HG02938 (cell line): Measurements from ENCODE around the gene NCOA1.
A peak's percentile ranks its signal among the peaks of the same experiment; 100 is the strongest.
"Not testable (repeated sequence)": the region's sequence is repeated elsewhere in the genome, so short reads cannot be mapped to it uniquely, and the experiment has no call there.

Experiments used
- ATAC-seq: cut with Tn5 transposase; IDR thresholded peaks from one replicate; pipeline ENCODE4 v1.9.1; 2021; ENCODE audit warnings: mild to moderate bottlenecking, moderate library complexity; ENCODE audit not compliant: unreplicated experiment

NCOA1 gene

GRCh38 chr2:24505534-24506275 lies 14.7 kb downstream of the NCOA1 start:
- ATAC-seq, result no peak

DNA sequence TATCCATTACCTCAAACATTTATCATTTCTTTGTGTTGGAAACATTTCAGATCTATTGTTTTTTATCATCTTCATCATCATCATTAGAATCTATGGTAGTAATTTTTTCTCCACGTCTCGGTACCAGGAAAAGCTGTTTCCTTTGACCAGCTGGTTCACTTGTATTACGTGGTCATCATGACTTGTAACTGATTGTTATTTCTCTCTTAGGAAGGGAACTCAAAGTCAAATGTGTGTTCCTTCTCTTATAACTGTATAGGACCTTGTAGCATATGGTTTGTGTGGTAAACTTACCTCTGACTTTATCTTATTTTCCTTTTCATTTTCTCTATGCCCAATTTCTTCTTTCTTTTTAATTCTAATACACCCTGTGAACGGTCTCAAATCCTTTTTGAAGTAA lies 16.5 kb downstream of the NCOA1 start:
- ATAC-seq, result no peak

GRCh38 chr2:24508878-24509277 lies 17.8 kb downstream of the NCOA1 start:
- ATAC-seq, result no peak

DNA sequence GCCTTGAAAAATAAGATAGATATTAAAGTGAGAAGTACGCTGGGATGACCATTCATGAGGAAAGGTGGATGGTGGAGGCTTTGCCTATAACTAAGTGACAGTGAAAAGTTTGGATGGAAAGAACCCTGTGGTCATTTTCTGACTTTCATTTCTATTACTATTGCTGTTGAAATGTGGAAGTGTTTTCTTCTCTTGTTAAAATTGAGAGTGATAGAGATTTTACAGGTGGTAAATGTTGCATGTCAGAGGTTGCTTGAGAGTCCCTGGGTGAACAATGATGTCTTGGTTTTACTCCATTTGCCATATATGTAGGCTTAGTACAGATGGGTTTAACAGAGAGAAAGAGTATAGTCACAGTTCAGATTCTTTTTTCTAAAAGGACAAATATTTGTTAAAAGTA lies 18.4 kb downstream of the NCOA1 start:
- ATAC-seq, result peak; percentile 85

DNA sequence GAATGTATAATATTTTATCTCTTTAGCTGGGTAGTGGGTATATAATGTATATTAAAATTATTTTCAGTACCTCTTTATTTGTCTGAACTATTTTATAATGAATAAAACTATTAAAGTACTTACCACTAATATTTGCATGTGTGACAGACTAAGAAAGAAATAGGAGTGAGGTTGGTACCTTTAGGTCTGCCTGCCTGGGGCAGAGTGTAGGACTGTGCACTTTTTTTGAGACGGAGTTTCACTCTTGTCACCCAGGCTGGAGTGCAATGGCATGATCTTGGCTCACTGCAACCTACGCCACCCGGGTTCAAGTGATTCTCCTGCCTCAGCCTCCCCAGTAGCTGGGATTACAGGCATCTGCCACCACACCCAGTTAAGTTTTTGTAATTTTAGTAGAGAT lies 18.8 kb downstream of the NCOA1 start:
- peak; percentile 52 for ATAC-seq

- ATAC-seq, result no peak
These were observed 19.7 kb downstream of the NCOA1 start for GRCh38 chr2:24510771-24511170.

- ATAC-seq, result no peak
These were observed 20.1 kb downstream of the NCOA1 start for GRCh38 chr2:24511198-24511597.

GRCh38 chr2:24511894-24512293 lies 20.8 kb downstream of the NCOA1 start:
- ATAC-seq, result no peak

DNA sequence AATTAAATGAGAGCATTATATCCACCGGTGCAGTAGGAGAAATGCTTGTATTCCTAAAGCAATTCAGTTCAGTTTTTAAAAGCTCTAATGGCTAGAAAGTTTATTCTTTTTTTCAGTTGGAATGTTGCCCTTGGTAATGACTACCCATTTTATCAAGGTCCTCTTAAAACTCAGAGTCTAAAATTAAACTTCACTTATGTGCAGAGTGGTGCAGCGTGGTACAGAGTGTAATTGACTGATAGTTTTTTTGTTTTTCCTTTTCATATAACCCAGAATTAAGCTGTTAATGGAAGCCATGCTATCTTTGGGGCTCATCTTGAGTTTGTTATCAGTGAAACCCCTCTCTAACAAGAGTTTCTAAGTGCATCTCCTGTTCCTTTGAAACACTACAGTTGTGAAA lies 21.4 kb downstream of the NCOA1 start:
- no peak for ATAC-seq

- no peak for ATAC-seq
These were observed 21.8 kb downstream of the NCOA1 start for GRCh38 chr2:24512831-24513230.

DNA sequence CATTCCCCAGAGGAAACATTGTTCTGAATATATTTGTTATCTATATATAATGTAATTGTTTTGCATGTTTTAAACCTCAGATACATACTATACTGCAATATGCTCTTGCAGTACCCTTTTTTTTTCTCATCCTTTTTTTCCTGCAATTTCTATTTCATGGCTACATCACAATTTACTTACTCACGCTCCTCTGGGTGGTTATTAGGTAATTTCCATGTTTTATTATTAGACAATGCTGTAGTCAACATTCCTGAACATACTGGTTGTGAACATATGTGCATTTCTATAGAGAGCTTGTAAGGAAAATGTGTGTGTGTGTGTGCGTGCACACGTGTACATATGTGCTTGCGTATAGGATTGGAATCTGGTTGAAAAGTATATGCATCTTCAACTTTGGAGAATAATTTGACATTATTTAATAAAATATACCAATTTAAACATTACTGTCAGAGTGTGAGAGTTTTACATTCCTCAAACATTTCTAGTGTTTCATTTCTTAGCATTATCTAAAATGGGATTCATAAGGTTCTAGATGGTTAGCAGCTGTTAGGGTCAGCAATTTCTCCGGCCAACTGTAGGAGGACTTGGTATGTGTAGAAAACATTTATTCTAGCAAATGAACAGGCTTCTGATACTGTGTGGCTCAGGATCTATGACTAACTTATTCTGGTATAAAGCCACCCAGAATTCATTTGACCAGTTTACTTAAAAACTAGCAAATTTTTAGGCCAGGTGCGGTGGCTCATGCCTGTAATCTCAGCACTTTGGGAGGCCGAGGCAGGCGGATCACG lies 22.4 kb downstream of the NCOA1 start:
- ATAC-seq, result no peak

DNA sequence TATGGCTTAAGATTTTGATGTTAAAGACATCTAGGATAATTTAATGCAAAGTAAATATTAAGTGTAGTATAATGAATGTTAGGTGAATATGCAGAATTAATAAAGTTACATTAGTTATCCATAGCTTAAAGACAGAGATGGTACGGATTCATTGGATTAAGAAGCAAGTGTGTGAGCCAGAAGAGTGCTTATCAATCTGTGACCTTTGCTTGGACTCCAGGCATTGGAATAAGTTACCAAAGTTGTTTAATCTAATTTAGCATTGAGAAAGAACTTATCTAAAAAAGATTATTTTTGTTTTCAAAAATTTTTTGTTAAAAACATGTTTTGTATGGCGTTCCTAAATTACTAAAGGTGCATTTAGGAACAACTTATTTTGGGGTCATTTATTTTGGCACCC lies 23.8 kb downstream of the NCOA1 start:
- no peak for ATAC-seq

DNA sequence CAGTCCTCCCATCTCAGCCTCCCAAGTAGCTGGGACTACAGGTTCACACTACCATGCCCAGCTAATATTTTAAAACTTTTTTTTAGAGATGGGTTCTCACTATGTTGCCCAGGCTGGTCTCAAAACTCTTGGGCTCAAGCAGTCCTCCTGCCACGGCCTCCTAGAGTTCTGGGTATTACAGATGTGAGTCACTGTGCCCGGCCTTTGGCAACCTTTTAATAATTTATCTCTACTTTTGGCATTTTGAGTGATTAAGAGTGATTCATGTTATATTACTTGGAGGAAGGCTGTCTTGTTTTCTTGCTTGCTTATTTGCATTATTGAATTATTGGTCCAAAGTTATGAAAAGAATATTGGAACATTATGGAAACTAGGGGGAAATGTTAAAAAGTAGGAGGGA lies 24.3 kb downstream of the NCOA1 start:
- no peak for ATAC-seq

GRCh38 chr2:24515831-24516230 lies 24.8 kb downstream of the NCOA1 start:
- no peak for ATAC-seq

DNA sequence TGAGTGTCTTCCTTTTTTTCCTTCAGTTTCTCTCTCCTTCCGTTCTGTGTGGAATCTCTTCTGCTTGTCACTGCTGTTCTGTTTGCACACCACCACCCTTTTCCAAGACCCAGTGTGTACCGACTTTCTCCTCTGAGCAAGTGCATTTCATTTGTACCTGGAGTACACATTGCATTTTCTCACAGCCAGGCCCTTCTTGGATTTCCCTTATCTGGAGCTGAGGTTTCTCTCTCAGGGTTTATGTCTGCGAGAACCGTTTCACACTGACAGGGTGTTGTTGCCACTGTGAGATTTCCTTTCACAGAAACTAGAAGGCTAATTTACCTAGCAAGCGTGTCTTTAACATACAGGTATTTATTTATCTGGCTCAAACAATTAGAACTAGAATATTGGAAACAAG lies 26.2 kb downstream of the NCOA1 start:
- ATAC-seq, result no peak

GRCh38 chr2:24520175-24520574 lies 29.1 kb downstream of the NCOA1 start:
- no peak for ATAC-seq

- ATAC-seq, result no peak
These were observed 30.3 kb downstream of the NCOA1 start for GRCh38 chr2:24521162-24521857.

DNA sequence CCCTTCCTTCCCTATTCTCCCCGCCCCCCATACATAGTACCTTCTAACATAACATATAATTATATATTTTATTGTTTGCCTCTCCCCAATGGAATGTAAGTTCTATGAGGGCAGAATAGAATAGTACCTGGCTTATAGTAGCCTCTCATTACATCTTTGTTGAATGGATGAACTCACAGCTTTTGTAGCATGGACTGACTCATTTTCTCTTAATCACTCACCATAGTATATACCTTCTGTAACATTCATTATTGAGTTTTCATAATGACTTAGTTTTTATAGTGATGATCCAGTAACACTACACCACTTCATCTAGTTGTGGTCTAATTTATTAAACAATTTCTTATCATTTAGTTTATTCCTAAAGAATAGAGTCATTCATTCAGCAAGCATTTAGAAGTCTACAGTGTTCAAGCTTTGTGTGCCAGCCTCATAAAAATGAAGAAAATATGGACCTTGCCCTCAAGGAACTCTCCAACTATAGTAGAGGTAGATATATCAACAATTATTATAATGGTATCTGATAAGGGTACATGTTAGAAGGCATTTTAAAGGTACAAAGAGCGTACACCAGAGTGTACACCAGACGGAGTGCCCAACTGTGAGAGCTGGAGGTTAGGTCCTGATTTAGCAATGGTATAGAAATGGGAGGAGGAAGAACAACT lies 31.1 kb downstream of the NCOA1 start:
- no peak for ATAC-seq

DNA sequence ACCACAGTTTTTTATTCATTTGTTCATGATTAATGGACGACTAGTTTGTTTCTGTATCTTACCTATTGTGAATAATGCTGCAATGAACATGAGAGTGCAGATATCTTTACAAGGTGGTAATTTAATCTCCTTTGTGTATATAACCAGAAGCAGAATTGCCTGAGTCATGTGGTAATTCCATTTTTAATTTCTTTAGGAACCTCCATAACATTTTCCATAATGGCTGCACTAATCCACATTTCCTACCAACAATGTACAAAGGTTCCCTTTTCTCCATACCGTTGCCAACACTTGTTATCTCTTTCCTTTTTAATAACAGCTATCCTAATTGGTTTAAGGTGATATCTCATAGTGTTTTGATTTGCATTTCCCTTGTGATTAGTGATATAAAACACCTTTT lies 36.5 kb downstream of the NCOA1 start:
- ATAC-seq, result no peak

DNA sequence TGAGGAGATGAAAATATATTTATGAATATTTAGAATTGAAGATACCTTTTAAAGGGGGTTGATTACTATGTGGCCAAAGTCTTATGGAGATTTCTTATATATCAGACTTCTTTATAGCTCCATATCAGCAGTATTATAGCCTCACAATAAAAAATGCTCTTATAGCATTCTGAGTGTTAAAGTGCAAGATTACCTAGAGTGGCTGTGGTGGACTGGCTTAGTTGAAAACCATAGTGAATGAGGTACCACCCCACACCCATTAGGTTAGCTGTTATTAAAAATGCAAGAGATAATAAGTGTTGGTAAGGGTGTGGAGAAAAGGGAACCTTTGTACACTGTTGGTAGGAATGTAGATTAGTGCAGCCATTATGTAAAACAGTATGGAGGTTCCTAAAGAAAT lies 39.7 kb downstream of the NCOA1 start:
- ATAC-seq, result no peak

DNA sequence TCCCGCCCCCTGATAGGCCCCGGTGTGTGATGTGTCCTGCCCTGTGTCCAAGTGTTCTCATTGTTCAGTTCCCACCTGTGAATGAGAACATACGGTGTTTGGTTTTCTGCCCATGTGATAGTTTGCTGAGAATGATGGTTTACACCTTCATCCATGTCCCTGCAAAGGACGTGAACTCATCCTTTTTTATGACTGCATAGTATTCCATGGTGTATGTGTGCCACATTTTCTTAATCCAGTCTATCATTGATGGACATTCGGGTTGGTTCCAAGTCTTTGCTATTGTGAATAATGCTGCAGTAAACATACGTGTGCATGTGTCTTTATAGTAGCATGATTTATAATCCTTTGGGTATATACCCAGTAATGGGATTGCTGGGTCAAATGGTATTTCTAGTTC lies 40.6 kb downstream of the NCOA1 start:
- ATAC-seq, result not testable (repeated sequence)
